Choroid plexus epithelial cell (primary cell): ENCODE results near the gene SEC22C.
A peak's percentile ranks its signal among the peaks of the same experiment; 100 is the strongest.

ENCODE experiments used
- DNase-seq: peaks from one replicate; pipeline ENCODE4 v3.0.0-alpha.2; 2010; ENCODE audit warnings: low read depth
- H3K4me3 ChIP-seq: 2 replicates; pipeline ENCODE4 v1.5.1; 2011; ENCODE audit warnings: low read depth, mild to moderate bottlenecking, control low read depth, low read length, moderate library complexity
- TF ChIP-seq, protein P1 (sequence below): conservative IDR thresholded peaks from 2 replicates; pipeline ENCODE4 v1.5.1; 2011; ENCODE audit warnings: low read depth, mild to moderate bottlenecking, control low read depth, inconsistent platforms, low read length, moderate library complexity

Gene SEC22C

GRCh38 chr3:42556089-42556632 is 25.6 kb downstream of the SEC22C start:
- TF ChIP-seq, protein P1, sequence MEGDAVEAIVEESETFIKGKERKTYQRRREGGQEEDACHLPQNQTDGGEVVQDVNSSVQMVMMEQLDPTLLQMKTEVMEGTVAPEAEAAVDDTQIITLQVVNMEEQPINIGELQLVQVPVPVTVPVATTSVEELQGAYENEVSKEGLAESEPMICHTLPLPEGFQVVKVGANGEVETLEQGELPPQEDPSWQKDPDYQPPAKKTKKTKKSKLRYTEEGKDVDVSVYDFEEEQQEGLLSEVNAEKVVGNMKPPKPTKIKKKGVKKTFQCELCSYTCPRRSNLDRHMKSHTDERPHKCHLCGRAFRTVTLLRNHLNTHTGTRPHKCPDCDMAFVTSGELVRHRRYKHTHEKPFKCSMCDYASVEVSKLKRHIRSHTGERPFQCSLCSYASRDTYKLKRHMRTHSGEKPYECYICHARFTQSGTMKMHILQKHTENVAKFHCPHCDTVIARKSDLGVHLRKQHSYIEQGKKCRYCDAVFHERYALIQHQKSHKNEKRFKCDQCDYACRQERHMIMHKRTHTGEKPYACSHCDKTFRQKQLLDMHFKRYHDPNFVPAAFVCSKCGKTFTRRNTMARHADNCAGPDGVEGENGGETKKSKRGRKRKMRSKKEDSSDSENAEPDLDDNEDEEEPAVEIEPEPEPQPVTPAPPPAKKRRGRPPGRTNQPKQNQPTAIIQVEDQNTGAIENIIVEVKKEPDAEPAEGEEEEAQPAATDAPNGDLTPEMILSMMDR: no peak
- H3K4me3 ChIP-seq: no peak overlapping the region
- no peak for DNase-seq

- TF ChIP-seq, protein P1: no peak
- H3K4me3 ChIP-seq: no peak overlapping the region
- peak; percentile 15 for DNase-seq
Observed at GRCh38 chr3:42552830-42553229, 28.9 kb downstream of the SEC22C start.

DNA sequence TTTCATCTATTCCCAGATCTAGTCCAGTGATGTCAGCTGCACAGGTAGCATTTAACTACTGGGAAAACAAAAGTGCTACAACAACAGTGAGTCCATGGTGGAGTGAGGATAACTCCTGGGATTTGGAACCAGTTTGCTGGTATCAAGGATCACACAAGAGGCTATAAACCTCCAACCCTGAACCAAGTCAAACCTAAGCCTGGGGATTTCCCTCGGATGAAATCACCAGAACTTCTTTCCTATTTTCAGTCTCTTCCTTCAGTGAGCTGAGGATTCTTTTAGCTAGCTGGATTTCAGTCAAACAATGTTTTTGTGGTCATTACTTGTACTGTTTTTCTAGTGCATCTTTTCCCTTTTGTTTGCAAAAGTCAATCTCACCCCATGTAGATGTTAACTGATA is 31.5 kb downstream of the SEC22C start:
- TF ChIP-seq, protein P1: no peak
- no peak overlapping the region for H3K4me3 ChIP-seq
- no peak for DNase-seq

DNA sequence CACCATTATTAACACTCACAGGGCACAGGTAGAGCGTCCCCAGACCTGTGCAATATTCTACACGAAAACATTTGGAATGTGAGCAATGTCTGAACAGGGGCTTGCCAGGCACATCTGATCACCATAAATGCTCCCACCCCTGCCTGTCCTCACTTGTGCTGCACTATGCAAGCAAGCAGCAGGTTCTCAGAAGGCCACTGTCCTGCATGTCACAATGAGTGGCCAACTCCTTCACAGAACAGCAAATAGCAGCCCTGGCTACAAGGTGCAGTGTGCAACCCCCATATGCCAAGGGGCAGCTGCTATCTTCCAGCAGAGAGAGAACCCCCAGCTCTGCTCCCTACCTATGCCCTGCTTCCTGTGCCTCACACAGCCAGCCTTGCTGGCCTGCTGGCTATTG is 32.6 kb downstream of the SEC22C start:
- TF ChIP-seq, protein P1: no peak
- no peak overlapping the region for H3K4me3 ChIP-seq
- DNase-seq: no peak

DNA sequence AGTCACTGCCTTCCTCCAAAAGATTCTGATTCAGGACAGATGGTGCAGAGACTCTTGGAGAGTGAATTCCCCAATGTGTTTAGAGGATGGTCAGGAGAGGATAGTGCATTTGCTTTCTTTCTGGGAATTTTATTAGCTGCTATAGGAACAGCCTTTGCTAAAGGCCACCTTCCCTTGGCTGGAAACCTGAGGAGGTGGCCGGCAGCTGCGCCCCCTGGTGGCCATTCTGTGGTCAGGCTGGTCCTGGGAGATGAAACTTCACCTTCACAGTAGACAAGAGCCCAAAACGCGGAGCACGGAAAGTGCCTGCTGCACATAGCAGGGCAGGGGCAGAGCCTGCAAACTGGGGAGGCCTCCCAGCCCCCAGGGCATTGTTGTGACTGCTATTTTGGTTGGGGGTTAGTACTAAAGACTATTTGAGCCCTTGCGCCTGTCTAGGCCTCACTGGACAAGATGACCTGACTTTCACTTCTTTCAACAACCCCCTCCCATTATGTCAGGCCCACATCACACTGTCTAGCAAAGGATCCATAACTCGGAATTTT is 34.3 kb downstream of the SEC22C start:
- no peak overlapping the region for H3K4me3 ChIP-seq
- TF ChIP-seq, protein P1: peak; percentile 97
- DNase-seq: peak; percentile 72

DNA sequence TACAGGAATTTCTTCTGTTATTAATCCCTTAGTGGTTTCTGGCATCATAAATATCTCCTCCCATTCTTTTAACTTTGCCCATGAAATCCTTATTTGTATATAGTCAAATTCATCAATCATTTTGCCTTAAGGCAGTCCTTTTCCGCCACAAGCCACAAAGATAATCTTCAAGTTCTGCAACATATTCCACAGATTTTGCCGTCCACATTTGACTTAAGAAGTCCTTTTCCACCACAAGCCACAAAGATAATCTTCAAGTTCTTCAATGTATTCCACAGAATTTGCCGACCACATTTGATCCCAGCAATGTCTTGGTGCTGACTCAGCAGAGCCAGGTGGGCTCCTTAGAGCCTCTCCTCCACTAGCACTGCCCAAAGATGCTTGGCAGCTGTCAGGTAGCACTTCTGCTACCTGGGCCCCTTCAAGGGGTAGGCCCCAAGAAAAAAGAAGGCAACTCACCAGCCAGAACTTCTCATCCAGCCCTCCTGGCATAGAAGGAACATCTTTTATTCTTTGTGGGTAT is 35.0 kb downstream of the SEC22C start:
- TF ChIP-seq, protein P1: no peak
- H3K4me3 ChIP-seq: no peak overlapping the region
- DNase-seq: no peak
